ENCODE measurements around the gene DOC2B.
"Not testable (repeated sequence)": the region's sequence is repeated elsewhere in the genome, so short reads cannot be mapped to it uniquely, and the experiment has no call there.

Gene DOC2B

GRCh38 chr17:226108-227077 is 44.9 kb upstream of the DOC2B start:
- DNase-seq (ENCODE audit: low spot score), result no peak

GRCh38 chr17:225551-225950 is 44.1 kb upstream of the DOC2B start:
- Histone ChIP-seq H2AK5ac (ENCODE audit: low read depth, low read length) (no peak overlapping the region), H2BK12ac (ENCODE audit: low read length) (no peak overlapping the region), H3K36me3 (replicated peaks in 1 of 2; ENCODE audit: control insufficient read depth in 2 of 2, insufficient read depth in 2 of 2, low read length in 2 of 2) (no peaks in the 10 kb centered on the region), H2AFZ (ENCODE audit: low read length) (no peak overlapping the region), H3K27ac (replicated peaks; ENCODE audit: low read length) (no peak overlapping the region), H3K27me3 (ENCODE audit: control insufficient read depth in 3 of 3, insufficient read depth in 3 of 3, low read depth in 1 of 3, low read length in 3 of 3) (peaks cover 0 to 4% (median 0%) of the 10 kb centered on the region in 3 experiments), H2BK120ac (ENCODE audit: low read depth, low read length) (no peak overlapping the region), H3K14ac (ENCODE audit: low read length) (no peak overlapping the region), H3K4me1 (ENCODE audit: control insufficient read depth in 2 of 2, insufficient read depth in 1 of 2, low read depth in 1 of 2, low read length in 2 of 2) (peaks cover 9 to 11% of the 10 kb centered on the region in 2 donors), H2BK5ac (ENCODE audit: low read length) (no peak overlapping the region), H4K8ac (ENCODE audit: low read depth, low read length) (no peak overlapping the region), H3K18ac (ENCODE audit: low read length) (no peak overlapping the region), H3K79me1 (ENCODE audit: low read depth, low read length) (no peaks in the 10 kb centered on the region), H3K4me3 (ENCODE audit: low read length in 2 of 2) (no peak overlapping the region), H3K9ac (ENCODE audit: low read depth, low read length, poor library complexity) (no peak overlapping the region), H3K9me3 (replicated peaks in 1 of 2; ENCODE audit: control insufficient read depth in 2 of 2, insufficient read depth in 1 of 2, low read depth in 1 of 2, low read length in 2 of 2) (peaks cover 0 to 3% of the 10 kb centered on the region in 2 donors), H4K91ac (ENCODE audit: low read depth, low read length, poor library complexity) (no peak overlapping the region), H3K4me2 (ENCODE audit: insufficient read depth, low read length, poor library complexity, severe bottlenecking) (no peak overlapping the region), H3K23ac (ENCODE audit: low read depth, low read length, poor library complexity) (no peak overlapping the region), H2BK15ac (ENCODE audit: low read length) (no peak overlapping the region), H3K4ac (ENCODE audit: low read length) (no peak overlapping the region)
- WGBS, 2 donors (ENCODE audit: extremely low coverage in 2 of 2, insufficient read length in 2 of 2, insufficient replicate concordance in 1 of 2), result no CpG with 5 or more reads among the region's 9 CpGs
- no peak for DNase-seq (ENCODE audit: low spot score)

More at GRCh38 chr17:226108-227077, 44.9 kb upstream of the DOC2B start:
- Histone ChIP-seq H3K4me2 (ENCODE audit: insufficient read depth, low read length, poor library complexity, severe bottlenecking) (no peak overlapping the region), H3K27ac (replicated peaks; ENCODE audit: low read length) (no peak overlapping the region), H4K8ac (ENCODE audit: low read depth, low read length) (no peak overlapping the region), H3K9ac (ENCODE audit: low read depth, low read length, poor library complexity) (no peak overlapping the region), H3K27me3 (ENCODE audit: control insufficient read depth in 3 of 3, insufficient read depth in 3 of 3, low read depth in 1 of 3, low read length in 3 of 3) (peaks cover 0 to 4% (median 0%) of the 10 kb centered on the region in 3 experiments), H2BK15ac (ENCODE audit: low read length) (no peak overlapping the region), H4K91ac (ENCODE audit: low read depth, low read length, poor library complexity) (no peak overlapping the region), H3K4ac (ENCODE audit: low read length) (no peak overlapping the region), H2BK12ac (ENCODE audit: low read length) (no peak overlapping the region), H3K23ac (ENCODE audit: low read depth, low read length, poor library complexity) (no peak overlapping the region), H3K4me3 (ENCODE audit: low read length in 2 of 2) (no peak overlapping the region), H2BK5ac (ENCODE audit: low read length) (no peak overlapping the region), H3K9me3 (replicated peaks in 1 of 2; ENCODE audit: control insufficient read depth in 2 of 2, insufficient read depth in 1 of 2, low read depth in 1 of 2, low read length in 2 of 2) (peaks cover 0 to 3% of the 10 kb centered on the region in 2 donors), H2AK5ac (ENCODE audit: low read depth, low read length) (no peak overlapping the region), H3K79me1 (ENCODE audit: low read depth, low read length) (no peaks in the 10 kb centered on the region), H3K14ac (ENCODE audit: low read length) (no peak overlapping the region), H2BK120ac (ENCODE audit: low read depth, low read length) (no peak overlapping the region), H3K18ac (ENCODE audit: low read length) (no peak overlapping the region), H3K4me1 (ENCODE audit: control insufficient read depth in 2 of 2, insufficient read depth in 1 of 2, low read depth in 1 of 2, low read length in 2 of 2) (peaks cover 9 to 11% of the 10 kb centered on the region in 2 donors), H3K36me3 (replicated peaks in 1 of 2; ENCODE audit: control insufficient read depth in 2 of 2, insufficient read depth in 2 of 2, low read length in 2 of 2) (no peaks in the 10 kb centered on the region), H2AFZ (ENCODE audit: low read length) (no peak overlapping the region)
- no CpG with 5 or more reads among the region's 24 CpGs for WGBS, 2 donors (ENCODE audit: extremely low coverage in 2 of 2, insufficient read length in 2 of 2, insufficient replicate concordance in 1 of 2)

GRCh38 chr17:224576-224975 is 43.1 kb upstream of the DOC2B start:
- not testable (repeated sequence) for H3K4me2 ChIP-seq (ENCODE audit: insufficient read depth, low read length, poor library complexity, severe bottlenecking); H2BK5ac ChIP-seq (ENCODE audit: low read length); H2BK120ac ChIP-seq (ENCODE audit: low read depth, low read length); H3K79me1 ChIP-seq (ENCODE audit: low read depth, low read length); H3K14ac ChIP-seq (ENCODE audit: low read length); DNase-seq (ENCODE audit: low spot score); H3K23ac ChIP-seq (ENCODE audit: low read depth, low read length, poor library complexity); H3K27me3 ChIP-seq (ENCODE audit: control insufficient read depth in 3 of 3, insufficient read depth in 3 of 3, low read depth in 1 of 3, low read length in 3 of 3); H3K27ac ChIP-seq (replicated peaks; ENCODE audit: low read length); H4K91ac ChIP-seq (ENCODE audit: low read depth, low read length, poor library complexity); H2BK15ac ChIP-seq (ENCODE audit: low read length); H3K4ac ChIP-seq (ENCODE audit: low read length); H4K8ac ChIP-seq (ENCODE audit: low read depth, low read length); H3K9ac ChIP-seq (ENCODE audit: low read depth, low read length, poor library complexity); H2AFZ ChIP-seq (ENCODE audit: low read length); H2AK5ac ChIP-seq (ENCODE audit: low read depth, low read length); H2BK12ac ChIP-seq (ENCODE audit: low read length); H3K4me3 ChIP-seq (ENCODE audit: low read length in 2 of 2); H3K36me3 ChIP-seq (replicated peaks in 1 of 2; ENCODE audit: control insufficient read depth in 2 of 2, insufficient read depth in 2 of 2, low read length in 2 of 2)
- Histone ChIP-seq H3K9me3 (replicated peaks in 1 of 2; ENCODE audit: control insufficient read depth in 2 of 2, insufficient read depth in 1 of 2, low read depth in 1 of 2, low read length in 2 of 2) (peaks cover 2 to 10% of the 10 kb centered on the region in 2 donors), H3K18ac (ENCODE audit: low read length) (peak overlapping the region; percentile 65), H3K4me1 (ENCODE audit: control insufficient read depth in 2 of 2, insufficient read depth in 1 of 2, low read depth in 1 of 2, low read length in 2 of 2) (peaks cover 9 to 11% of the 10 kb centered on the region in 2 donors)
- WGBS, 2 donors (ENCODE audit: extremely low coverage in 2 of 2, insufficient read length in 2 of 2, insufficient replicate concordance in 1 of 2), result no CpG with 5 or more reads among the region's 2 CpGs

- H2AK5ac ChIP-seq (ENCODE audit: low read depth, low read length), result no peak overlapping the region
- peak overlapping the region; percentile 65 for H3K18ac ChIP-seq (ENCODE audit: low read length)
- no peaks in the 10 kb centered on the region for H3K27me3 ChIP-seq (ENCODE audit: control insufficient read depth in 3 of 3, insufficient read depth in 3 of 3, low read depth in 1 of 3, low read length in 3 of 3)
- no peak overlapping the region for H4K8ac ChIP-seq (ENCODE audit: low read depth, low read length)
- DNase-seq (ENCODE audit: low spot score), result no peak
- H3K9me3 ChIP-seq (replicated peaks in 1 of 2; ENCODE audit: control insufficient read depth in 2 of 2, insufficient read depth in 1 of 2, low read depth in 1 of 2, low read length in 2 of 2), result peaks cover 3 to 10% of the 10 kb centered on the region in 2 donors
- H3K27ac ChIP-seq (replicated peaks; ENCODE audit: low read length), result no peak overlapping the region
- no peak overlapping the region for H2BK120ac ChIP-seq (ENCODE audit: low read depth, low read length)
- H4K91ac ChIP-seq (ENCODE audit: low read depth, low read length, poor library complexity), result no peak overlapping the region
- H3K36me3 ChIP-seq (replicated peaks in 1 of 2; ENCODE audit: control insufficient read depth in 2 of 2, insufficient read depth in 2 of 2, low read length in 2 of 2), result no peaks in the 10 kb centered on the region
- H3K79me1 ChIP-seq (ENCODE audit: low read depth, low read length), result no peaks in the 10 kb centered on the region
- no peak overlapping the region for H2AFZ ChIP-seq (ENCODE audit: low read length)
- H3K14ac ChIP-seq (ENCODE audit: low read length), result no peak overlapping the region
- no peak overlapping the region for H3K4ac ChIP-seq (ENCODE audit: low read length)
- H2BK15ac ChIP-seq (ENCODE audit: low read length), result no peak overlapping the region
- no peak overlapping the region for H2BK5ac ChIP-seq (ENCODE audit: low read length)
- no peak overlapping the region for H3K4me2 ChIP-seq (ENCODE audit: insufficient read depth, low read length, poor library complexity, severe bottlenecking)
- no peak overlapping the region for H3K9ac ChIP-seq (ENCODE audit: low read depth, low read length, poor library complexity)
- no CpG with 5 or more reads among the region's 12 CpGs for WGBS, 2 donors (ENCODE audit: extremely low coverage in 2 of 2, insufficient read length in 2 of 2, insufficient replicate concordance in 1 of 2)
- peaks cover 9 to 11% of the 10 kb centered on the region in 2 donors for H3K4me1 ChIP-seq (ENCODE audit: control insufficient read depth in 2 of 2, insufficient read depth in 1 of 2, low read depth in 1 of 2, low read length in 2 of 2)
- no peak overlapping the region for H2BK12ac ChIP-seq (ENCODE audit: low read length)
- no peak overlapping the region for H3K4me3 ChIP-seq (ENCODE audit: low read length in 2 of 2)
- no peak overlapping the region for H3K23ac ChIP-seq (ENCODE audit: low read depth, low read length, poor library complexity)
These were observed 42.4 kb upstream of the DOC2B start for GRCh38 chr17:223723-224471.

Data from neuronal stem cell (in vitro differentiated cells).